GM19099 (cell line): Measurements from ENCODE around the gene SAMD10.

Experiments used
- POLR2A ChIP-seq: IDR thresholded peaks from 3 replicates; pipeline ENCODE4 v1.6.1; 2011; ENCODE audit warnings: low read depth; ENCODE audit not compliant: insufficient read length; ENCODE audit errors: extremely low read depth

The SAMD10 gene

DNA sequence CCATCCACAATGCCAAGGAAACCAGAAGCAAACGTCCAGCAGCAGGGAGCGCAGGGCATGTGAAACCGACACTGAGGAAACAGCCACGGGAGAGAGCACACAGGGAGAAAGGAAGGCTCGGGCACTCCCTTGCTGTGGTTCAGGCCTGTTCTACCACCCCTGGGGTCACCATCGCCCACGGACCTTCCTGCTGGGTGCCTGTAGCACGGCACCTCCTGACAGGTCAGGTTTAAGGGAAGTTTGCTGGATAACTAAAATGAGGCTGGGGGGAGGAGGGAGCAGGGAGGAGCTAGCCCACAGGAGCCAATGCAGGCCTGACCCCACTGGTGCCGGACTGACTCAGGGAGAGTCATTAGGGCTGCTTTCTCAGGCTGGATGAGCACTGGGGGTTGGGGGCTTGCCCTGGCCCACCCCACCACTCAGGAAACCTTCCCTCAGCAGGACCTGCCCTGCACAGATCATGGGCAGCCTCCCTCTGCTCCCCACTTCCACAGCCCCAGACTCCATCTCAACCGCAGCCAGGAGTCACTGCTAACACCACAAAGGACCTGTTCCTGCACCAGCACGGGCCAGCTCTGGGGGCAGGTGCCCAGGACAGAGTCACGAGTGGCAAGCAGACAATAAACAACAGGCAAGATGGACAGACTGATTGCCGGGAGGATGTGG is 25.5 kb downstream of the SAMD10 start:
- no peak for TF ChIP-seq POLR2A

DNA sequence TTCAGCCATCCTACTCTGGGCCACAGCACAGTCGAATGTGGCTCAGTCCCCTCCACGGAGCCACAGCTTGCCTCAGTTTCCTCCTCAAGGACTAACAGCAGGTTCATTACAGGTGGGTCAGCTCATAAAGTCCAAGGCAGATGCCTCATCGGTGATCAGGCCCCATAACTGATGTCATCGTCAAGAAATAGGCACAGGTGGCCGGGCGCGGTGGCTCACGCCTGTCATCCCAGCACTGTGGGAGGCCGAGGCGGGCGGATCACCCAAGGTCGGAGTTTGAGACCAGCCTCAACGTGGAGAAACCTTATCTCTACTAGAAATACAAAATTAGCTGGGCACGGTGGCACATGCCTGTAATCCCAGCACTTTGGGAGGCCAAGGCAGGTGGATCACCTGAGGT is 26.7 kb downstream of the SAMD10 start:
- TF ChIP-seq POLR2A, result no peak

DNA sequence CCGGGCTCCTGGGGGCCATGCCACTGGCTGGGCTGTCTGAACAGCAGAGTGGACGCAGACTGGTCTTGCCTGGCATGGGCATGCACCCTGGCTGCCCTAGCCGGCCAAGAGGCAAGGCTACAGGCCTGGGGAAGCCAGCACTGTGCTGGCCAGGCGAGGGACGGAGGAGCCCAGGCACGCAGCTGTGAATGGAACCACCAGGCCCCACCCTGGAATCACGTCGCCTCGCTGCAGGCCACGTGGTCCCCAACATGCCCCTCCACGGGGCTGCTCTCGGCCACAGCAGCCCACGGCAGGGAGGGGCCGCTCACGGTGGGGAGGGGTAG is 27.3 kb downstream of the SAMD10 start:
- no peak for TF ChIP-seq POLR2A

- no peak for TF ChIP-seq POLR2A
Measured at GRCh38 chr20:63951398-63952209, 27.8 kb downstream of the SAMD10 start.

DNA sequence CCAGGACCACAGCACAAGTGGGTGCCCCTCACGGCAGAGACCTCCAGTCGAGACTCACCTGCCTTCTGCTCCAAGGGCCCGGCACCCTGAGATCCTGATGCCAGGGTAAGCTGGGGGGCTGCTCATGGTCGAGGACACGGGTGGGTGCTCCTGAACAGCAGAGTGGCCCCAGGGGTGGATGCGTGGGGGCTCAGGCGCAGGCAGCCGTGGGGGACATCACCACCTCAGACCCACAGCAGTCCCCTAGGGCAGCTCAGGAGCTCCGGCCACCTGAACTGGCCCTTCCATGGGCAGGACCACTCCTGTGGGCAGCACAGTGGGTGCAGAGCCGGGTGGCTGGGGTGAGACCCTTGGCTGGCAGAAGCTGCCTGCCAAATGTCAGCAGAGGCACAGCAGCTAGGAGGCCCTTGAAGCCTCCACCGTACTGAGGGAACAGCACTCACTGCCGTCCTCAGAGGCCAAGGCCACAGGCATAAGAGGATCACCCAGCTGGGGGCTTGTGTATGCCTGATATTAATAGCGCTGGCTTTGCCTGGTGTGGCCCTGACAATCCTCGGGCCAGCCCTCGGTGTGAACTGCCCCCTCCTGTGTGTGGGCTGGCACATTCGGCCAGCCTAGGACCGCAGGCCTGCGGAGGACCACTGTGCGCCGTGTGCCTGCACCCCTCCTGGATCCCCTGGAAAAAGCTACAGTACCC is 28.6 kb downstream of the SAMD10 start:
- no peak for TF ChIP-seq POLR2A

DNA sequence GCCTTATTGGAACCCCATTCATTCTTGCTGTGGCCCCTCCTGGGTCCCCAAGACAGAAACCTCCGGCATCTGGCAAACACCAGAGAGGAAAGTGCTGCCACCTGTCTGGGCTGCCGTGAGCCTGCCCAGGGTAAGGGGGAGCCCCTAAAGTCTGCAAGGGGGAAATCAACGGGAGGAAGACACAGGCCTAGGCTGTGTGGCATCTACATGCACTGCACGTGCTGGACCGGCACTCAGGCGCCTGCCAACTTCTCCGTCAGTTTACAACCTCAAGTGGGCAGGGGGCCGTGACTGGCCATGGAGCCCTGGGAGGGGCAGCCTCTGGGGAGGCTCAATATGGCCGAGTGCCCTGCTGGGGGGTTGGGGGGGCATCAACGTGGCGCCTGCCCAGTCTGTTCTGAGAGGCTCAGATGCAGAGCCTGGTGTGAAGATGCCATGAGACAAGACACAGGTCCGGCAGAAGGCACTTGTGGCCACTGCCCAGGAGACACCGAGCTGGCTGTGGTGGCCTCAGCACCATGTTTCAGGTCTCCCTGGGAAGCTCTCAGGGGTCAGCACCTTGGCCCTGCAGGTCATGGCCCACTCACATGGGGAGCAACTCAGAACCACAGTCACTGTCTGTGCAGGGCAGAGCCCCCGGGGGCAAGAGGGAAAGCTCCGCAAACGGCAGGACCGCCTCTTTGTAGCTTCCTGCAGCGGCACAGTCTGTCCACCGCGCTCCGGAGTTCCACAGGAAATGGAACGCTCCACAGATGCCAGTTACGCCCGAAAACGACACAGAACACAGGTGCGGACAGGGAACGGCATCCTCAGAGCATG is 31.6 kb downstream of the SAMD10 start:
- TF ChIP-seq POLR2A, result no peak

DNA sequence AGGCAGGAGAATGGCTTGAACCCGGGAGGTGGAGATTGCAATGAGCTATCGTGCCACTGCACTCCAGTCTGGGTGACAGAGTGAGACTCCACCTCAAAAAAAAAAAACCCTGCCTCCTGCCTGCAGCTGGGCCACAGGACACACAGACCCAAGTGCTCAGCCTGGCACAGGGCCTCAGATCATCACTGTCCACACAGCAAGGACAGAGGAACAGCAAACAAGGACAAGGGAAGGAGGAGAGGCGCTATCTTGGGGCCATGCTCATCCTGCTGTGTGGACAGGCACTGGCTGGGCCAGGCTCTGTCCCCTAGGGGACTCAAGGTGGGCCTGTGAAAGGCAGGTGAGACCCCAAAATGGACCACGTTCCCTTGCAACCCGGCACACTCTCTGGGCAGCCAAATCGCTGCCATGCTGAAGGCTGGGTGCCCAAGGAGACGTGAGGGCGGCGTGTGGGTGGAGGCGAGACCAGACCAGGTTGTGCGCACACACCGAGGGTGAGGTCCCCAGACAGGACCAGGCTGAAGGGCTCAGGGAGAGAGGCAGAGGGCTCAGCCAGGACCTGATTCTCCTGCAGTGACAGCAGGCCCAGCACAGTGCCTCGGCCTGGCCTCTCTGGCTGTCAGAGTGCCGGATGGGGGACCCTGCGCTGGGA is 32.3 kb downstream of the SAMD10 start:
- TF ChIP-seq POLR2A, result no peak

DNA sequence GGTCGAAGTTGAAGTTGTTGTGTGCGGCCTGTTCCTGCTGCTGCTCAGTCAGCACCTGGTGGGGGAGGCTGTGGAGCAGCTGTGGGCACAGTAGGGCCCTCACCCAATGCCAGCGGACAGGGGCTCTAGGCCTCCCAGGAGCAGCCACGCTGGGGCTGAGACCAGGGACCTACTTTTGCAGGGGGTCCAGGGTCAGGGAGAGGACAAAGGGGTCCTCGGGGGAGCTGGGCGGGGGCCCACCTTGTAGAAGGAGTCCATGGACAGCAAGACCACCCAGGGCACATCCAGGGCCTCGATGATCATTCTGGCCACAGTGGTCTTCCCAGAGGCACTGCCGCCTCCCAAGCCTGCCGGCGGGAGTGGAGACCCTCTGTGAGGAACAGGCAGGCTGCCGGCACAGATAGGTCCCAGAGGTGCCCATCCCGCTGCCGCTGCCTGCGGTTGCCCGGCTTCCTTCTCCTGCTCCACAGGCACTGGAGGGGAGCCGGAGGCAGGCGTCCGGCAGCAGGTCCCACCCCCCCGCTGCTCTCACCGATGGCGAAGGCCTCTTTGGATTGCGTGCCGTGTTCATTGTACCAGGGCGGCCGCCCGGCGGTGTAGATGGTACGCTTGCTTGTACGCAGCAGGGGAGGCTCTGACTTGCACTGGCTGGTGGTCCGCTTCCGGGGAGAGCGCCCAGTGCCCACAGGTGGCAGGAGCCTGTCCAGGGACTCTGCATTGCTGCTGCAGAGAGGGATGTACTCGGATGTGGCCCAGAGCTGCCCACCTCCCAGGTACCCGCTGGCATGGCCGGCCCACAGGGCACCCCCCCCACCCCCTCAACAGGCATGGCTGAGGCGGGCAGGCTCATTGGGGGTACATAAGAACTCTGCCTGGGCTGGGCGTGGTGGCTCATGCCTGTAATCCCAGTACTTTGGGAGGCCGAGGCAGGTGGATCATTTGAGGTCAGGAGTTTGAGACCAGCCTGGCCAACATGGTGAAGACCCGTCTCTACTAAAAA is 33.2 kb downstream of the SAMD10 start:
- no peak for TF ChIP-seq POLR2A

DNA sequence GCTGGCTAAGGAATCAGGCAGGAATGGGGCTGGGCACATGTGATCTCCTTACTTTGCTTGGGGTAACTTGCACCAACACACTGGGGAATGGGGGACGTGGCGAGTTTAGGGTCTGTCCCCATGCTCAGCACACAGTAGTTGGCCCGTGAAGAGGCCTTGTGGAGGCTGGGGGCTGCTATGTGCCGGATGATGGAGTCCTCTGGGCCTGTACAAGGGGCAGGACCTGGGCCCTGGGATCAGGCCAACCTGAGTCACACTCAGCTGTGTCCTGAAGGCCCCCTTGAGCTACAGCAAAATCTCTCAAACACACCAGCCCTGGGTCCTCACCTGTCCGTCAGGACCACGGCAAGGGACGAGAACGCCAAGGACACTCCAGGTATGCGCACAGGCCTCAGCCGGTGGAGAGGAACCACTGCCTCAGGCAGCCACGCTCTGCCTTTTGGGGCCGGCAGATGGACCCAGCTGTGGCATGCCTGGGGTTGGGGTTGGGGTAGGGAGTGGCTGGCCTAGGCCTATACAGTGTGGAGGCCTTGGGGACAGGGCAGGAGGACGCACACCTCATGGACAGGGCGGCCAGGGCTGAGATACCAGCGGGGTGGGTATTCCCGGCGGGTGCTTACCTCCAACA is 34.3 kb downstream of the SAMD10 start:
- no peak for TF ChIP-seq POLR2A

- no peak for TF ChIP-seq POLR2A
Measured at GRCh38 chr20:63944078-63944941, 35.1 kb downstream of the SAMD10 start.

GRCh38 chr20:63943808-63944077 is 35.7 kb downstream of the SAMD10 start:
- no peak for TF ChIP-seq POLR2A

DNA sequence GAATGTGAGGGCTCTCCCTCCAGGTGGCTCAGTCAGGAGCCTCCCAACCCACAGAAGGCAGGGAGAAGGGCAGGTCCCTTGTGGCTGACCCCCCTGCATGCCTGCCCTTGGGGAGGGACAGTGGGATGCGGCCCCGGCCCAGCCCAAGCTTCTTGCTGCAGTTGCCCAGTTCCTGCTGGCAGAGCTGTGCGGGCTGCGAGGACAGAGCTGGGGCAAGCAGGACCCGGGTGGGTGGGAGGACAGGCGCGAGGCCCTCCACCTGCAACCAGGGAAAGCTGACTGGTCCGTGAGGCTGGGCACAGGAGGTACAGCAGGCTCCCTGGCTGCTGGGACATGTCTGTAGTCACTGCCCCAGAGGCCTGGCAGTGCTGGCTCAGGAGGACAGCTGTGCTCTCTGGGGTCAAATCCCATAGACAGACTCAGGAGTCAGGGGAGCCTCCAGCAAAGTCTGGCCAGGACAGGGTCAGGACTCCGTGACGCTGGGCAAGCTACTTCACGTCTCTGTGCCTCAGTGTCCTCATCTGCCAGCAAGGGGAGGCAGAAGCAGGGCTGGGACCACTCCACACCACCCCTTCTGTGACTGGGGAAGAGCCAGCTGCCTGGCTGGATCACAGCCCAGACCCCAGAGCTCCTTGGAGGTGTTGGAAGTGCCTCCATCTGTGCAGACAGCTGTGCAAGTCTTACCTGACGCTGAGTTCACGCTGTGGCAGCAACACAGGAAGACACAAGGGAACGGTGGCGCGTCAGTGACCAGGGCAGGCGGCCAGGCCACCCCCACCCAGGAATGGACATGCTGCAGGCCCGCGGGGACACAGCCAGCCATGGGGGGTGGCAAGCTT is 36.3 kb downstream of the SAMD10 start:
- no peak for TF ChIP-seq POLR2A
